ENCODE results near the gene XPO5. TPM values are rescaled to one million over a fixed set of nuclear protein-coding genes. Genes with fewer than 3 reads are reported as not detected.

Gene XPO5
- total and polyA plus RNA-seq, 9 of the 15 experiments (the other 6 are each of a cell fraction or from before 2014, with no cell fraction given): 36.0 to 170 (median 99.1) TPM

DNA sequence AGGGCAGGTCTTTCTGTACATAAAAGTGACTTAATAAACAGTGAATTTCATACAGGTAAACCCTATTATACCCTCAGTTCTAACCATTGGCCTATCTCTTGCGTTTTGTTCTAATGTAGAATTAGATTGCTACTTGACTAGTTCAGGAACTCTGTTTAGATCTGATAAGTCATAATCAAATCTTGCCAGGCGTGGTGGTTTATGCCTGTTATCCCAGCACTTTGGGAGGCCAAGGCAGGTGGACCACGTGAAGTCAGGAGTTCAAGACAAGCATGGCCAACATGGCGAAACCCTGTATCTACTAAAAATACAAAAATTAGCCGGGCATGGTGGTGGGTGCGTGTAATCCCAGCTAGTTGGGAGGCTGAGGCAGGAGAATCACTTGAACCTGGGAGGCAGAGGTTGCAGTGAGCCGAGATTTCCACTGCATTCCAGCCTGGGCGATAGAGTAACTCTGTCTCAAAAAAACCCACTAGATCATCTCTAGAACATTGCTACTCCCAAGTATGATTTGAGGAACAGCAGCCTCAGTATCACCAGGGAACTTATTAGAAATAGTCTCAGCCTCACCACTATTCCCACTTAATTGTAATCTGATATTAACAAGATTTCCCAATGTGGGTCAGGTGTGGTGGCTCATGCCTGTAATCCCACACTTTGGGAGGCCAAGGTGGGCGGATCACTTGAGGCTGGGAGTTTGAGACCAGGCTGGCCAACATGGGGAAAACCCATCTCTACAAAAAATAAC lies 41.1 kb upstream of the XPO5 start (continued):
- no peak for TF ChIP-seq ZBTB33 (CRISPR knock-in tag; IDR thresholded peaks at IDR 0.05)
- TF ChIP-seq KLF10 (CRISPR knock-in tag; IDR thresholded peaks at IDR 0.05): no peak
- TF ChIP-seq PKNOX1 (IDR thresholded peaks at IDR 0.05): no peak
- no peak for TF ChIP-seq SRSF1 (IDR thresholded peaks at IDR 0.05; ENCODE audit: low read depth, low read length)
- TF ChIP-seq NFATC3 (IDR thresholded peaks at IDR 0.05): no peak
- no peak for TF ChIP-seq GMEB1 (CRISPR knock-in tag; IDR thresholded peaks at IDR 0.05)
- TF ChIP-seq RAD21 (CRISPR knock-in tag; conservative IDR thresholded peaks at IDR 0.05 in 1 of 2, IDR thresholded peaks at IDR 0.05 in 1 of 2): no peak
- TF ChIP-seq JUN (IDR thresholded peaks at IDR 0.05; ENCODE audit: borderline replicate concordance, low read depth, low read length): no peak
- no peak for TF ChIP-seq JUN (CRISPR knock-in tag; IDR thresholded peaks at IDR 0.05; ENCODE audit: borderline replicate concordance)
- peak; percentile 38; the same call in 1 of the 2 replicates for TF ChIP-seq TCF3 (CRISPR knock-in tag; IDR thresholded peaks at IDR 0.05)
- no peak for TF ChIP-seq BRD9 (IDR thresholded peaks at IDR 0.05; ENCODE audit: low read depth, partially characterized antibody)
- TF ChIP-seq TEAD1 (CRISPR knock-in tag; IDR thresholded peaks at IDR 0.05): peak; percentile 29 to 32; a peak in 3 of 4 replicates
- TF ChIP-seq HNRNPLL (IDR thresholded peaks at IDR 0.05; ENCODE audit: low read depth, low read length, poor library complexity, severe bottlenecking): no peak
- TF ChIP-seq HDAC2 (IDR thresholded peaks at IDR 0.05): no peak
- no peak for TF ChIP-seq ZNF395 (CRISPR knock-in tag; IDR thresholded peaks at IDR 0.05)
- no peak for TF ChIP-seq SAP30 (IDR thresholded peaks at IDR 0.05; ENCODE audit: borderline replicate concordance, insufficient read depth, low read depth, low read length, poor library complexity, severe bottlenecking)
- TF ChIP-seq RBM17 (IDR thresholded peaks at IDR 0.05; ENCODE audit: borderline replicate concordance, low read depth, low read length): no peak
- TF ChIP-seq ADNP (tag; IDR thresholded peaks at IDR 0.05): no peak; the same call in 1 of the 2 replicates
- peak; percentile 36; the same call in 1 of the 2 replicates for TF ChIP-seq ZNF75A (CRISPR knock-in tag; IDR thresholded peaks at IDR 0.05)
- peak; percentile 40; the same call in 1 of the 2 replicates for TF ChIP-seq HOXB6 (CRISPR knock-in tag; IDR thresholded peaks at IDR 0.05; ENCODE audit: borderline replicate concordance)
- TF ChIP-seq ZNF551 (CRISPR knock-in tag; IDR thresholded peaks at IDR 0.05): no peak
- no peak for TF ChIP-seq SREBF2 (CRISPR knock-in tag; IDR thresholded peaks at IDR 0.05)
